Prostate gland (tissue), 2 donors: Measurements from ENCODE around the gene CCDC148.

Source experiments
- POLR2A ChIP-seq: fragments of 450-650 bp; IDR thresholded peaks from one replicate; pipeline ENCODE4 v1.6.1; 2016; ENCODE audit warnings: antibody characterized with exemption, mild to moderate bottlenecking
- POLR2AphosphoS5 ChIP-seq: sonication (generic); formaldehyde crosslinking; IDR thresholded peaks from one replicate; pipeline ENCODE4 v1.6.1; 2017; ENCODE audit warnings: antibody characterized with exemption
- TF ChIP-seq, protein P1 (sequence below), 4 experiments: fragments of 200-600 bp in 2 of 4; fragments of 450-650 bp in 2 of 4; sonication (generic) in 2 of 4; IDR thresholded peaks; 1 replicate in 3 of 4; 2 replicates in 1 of 4; pipeline ENCODE4 v1.5.1; 2016 to 2019; ENCODE audit warnings: antibody characterized with exemption in 4 of 4, mild to moderate bottlenecking in 2 of 4, moderate library complexity in 2 of 4

DNA sequence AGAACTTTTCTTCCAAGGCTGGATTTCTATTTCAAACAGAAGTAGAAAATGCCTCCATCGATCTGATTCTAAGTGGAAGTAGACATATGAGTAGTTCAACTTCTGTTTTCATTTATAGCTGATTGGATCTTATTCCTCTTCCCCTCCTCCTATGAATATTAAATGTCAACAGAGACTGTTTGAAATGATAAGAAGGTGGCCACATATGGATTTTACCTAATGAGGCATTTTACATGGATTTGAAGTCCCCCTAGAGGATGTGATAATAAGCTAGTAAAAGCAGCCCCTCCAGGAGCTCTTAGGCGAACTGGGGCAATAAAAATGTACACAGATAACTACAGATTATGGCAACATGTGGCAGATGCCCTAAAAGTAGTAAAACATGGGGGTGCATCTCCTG lies 283.8 kb downstream of the CCDC148 start:
- TF ChIP-seq, protein P1, sequence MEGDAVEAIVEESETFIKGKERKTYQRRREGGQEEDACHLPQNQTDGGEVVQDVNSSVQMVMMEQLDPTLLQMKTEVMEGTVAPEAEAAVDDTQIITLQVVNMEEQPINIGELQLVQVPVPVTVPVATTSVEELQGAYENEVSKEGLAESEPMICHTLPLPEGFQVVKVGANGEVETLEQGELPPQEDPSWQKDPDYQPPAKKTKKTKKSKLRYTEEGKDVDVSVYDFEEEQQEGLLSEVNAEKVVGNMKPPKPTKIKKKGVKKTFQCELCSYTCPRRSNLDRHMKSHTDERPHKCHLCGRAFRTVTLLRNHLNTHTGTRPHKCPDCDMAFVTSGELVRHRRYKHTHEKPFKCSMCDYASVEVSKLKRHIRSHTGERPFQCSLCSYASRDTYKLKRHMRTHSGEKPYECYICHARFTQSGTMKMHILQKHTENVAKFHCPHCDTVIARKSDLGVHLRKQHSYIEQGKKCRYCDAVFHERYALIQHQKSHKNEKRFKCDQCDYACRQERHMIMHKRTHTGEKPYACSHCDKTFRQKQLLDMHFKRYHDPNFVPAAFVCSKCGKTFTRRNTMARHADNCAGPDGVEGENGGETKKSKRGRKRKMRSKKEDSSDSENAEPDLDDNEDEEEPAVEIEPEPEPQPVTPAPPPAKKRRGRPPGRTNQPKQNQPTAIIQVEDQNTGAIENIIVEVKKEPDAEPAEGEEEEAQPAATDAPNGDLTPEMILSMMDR (IDR thresholded peaks at IDR 0.05): no peak
- TF ChIP-seq POLR2A: no peak
- no peak for TF ChIP-seq POLR2AphosphoS5
